Measurements from ENCODE around the gene SUGCT. TPM values are rescaled to one million over a fixed set of nuclear protein-coding genes. Genes with fewer than 3 reads are reported as not detected.

SUGCT gene
- total RNA-seq, 1 experiment from 2014 or later: 5.4 TPM

DNA sequence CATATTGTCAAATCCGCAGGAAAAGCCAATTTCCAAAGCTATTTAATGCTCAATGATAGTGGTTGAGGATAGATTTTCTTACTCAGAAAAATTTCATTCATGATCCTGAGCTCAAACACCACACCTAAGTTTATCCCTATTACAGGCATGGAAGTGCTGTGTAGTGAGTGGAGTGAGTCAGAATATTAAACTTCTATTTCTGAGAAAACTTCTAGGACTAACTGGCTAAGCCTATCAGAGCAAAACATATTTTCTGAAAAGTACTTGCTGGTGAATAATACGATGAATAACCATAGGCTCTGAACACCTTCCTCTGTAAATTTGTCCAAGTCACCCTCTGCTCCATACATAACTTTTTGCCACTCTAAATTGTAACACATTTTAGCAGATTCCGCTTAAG, 221.5 kb downstream of the SUGCT start:
- no peaks in the 10 kb centered on the region for H3K27me3 ChIP-seq (ENCODE audit: insufficient read depth, low read length)
- WGBS (ENCODE audit: extremely low coverage, insufficient read length, low lambda C conversion rate): no CpG with 5 or more reads among the region's 3 CpGs

More for the DNA sequence above, 221.5 kb downstream of the SUGCT start:
- Histone ChIP-seq H2BK5ac (ENCODE audit: insufficient read length, low read length) (no peak overlapping the region), H2AFZ (ENCODE audit: low read length) (no peak overlapping the region), H4K91ac (ENCODE audit: insufficient read length, low read depth, low read length) (no peak overlapping the region), H3K9me3 (ENCODE audit: control insufficient read depth, low read depth, low read length) (no peaks in the 10 kb centered on the region), H3K18ac (ENCODE audit: insufficient read length, low read depth, low read length) (no peak overlapping the region), H4K20me1 (ENCODE audit: control insufficient read depth, insufficient read depth, insufficient read length) (no peaks in the 10 kb centered on the region), H3K14ac (ENCODE audit: insufficient read depth, low read length) (no peak overlapping the region), H3K79me1 (ENCODE audit: insufficient read depth, low read depth, low read length, poor library complexity, severe bottlenecking) (no peaks in the 10 kb centered on the region), H2BK15ac (ENCODE audit: low read depth, low read length) (no peak overlapping the region), H3K27ac (ENCODE audit: insufficient read length, low read depth, low read length) (no peak overlapping the region), H3K23ac (ENCODE audit: insufficient read length, low read depth, low read length) (no peak overlapping the region), H4K8ac (replicated peaks; ENCODE audit: insufficient read length, low read depth, low read length) (no peak overlapping the region), H2BK20ac (ENCODE audit: low read depth, low read length, poor library complexity, severe bottlenecking) (no peak overlapping the region), H3K79me2 (ENCODE audit: insufficient read depth, low read length) (no peaks in the 10 kb centered on the region), H2BK12ac (ENCODE audit: insufficient read length, low read depth, low read length) (no peak overlapping the region), H3K56ac (ENCODE audit: insufficient read length, low read depth, low read length) (no peak overlapping the region), H3K9ac (ENCODE audit: extremely low read depth, insufficient read length, low read length) (no peak overlapping the region), H3K4me1 (ENCODE audit: insufficient read depth, low read length) (no peaks in the 10 kb centered on the region), H3T11ph (ENCODE audit: low read length) (no peak overlapping the region), H3K4me2 (ENCODE audit: insufficient read depth, insufficient read length, low read length) (no peak overlapping the region), H3K4ac (ENCODE audit: low read depth, low read length) (no peak overlapping the region), H3K23me2 (ENCODE audit: insufficient read length, low read depth, low read length, poor library complexity, severe bottlenecking) (no peaks in the 10 kb centered on the region), H2AK5ac (ENCODE audit: insufficient read length, low read length) (no peak overlapping the region), H4K5ac (ENCODE audit: insufficient read length, low read depth, low read length) (no peak overlapping the region), H2BK120ac (ENCODE audit: low read depth, low read length, poor library complexity, severe bottlenecking) (no peak overlapping the region)
- H3K27me3 Mint-ChIP-seq (ENCODE audit: low read depth): no peaks in the 10 kb centered on the region
- no peak overlapping the region for H3K27ac Mint-ChIP-seq
- DNase-seq: no peak
- peaks cover 0 to 4% of the 10 kb centered on the region in 2 experiments; a peak in 2 of 5 replicates for H3K9me3 Mint-ChIP-seq
- H3K36me3 Mint-ChIP-seq (ENCODE audit: insufficient read depth in 1 of 3, low read depth in 3 of 3): peaks cover 0 to 3% (median 0%) of the 10 kb centered on the region in 3 experiments; a peak in 1 of 7 replicates
- TF ChIP-seq CTCF (conservative IDR thresholded peaks at IDR 0.05): no peak
- H3K4me1 Mint-ChIP-seq: no peaks in the 10 kb centered on the region
- no peak overlapping the region for H3K4me3 Mint-ChIP-seq
